GM21367 (cell line): ENCODE measurements around the gene AGBL1.

Experiments
- ATAC-seq: cut with Tn5 transposase; IDR thresholded peaks from one replicate; pipeline ENCODE4 v1.9.1; 2021; ENCODE audit not compliant: unreplicated experiment

Gene AGBL1

GRCh38 chr15:86765281-86765680 is 685.6 kb downstream of the AGBL1 start:
- no peak for ATAC-seq

DNA sequence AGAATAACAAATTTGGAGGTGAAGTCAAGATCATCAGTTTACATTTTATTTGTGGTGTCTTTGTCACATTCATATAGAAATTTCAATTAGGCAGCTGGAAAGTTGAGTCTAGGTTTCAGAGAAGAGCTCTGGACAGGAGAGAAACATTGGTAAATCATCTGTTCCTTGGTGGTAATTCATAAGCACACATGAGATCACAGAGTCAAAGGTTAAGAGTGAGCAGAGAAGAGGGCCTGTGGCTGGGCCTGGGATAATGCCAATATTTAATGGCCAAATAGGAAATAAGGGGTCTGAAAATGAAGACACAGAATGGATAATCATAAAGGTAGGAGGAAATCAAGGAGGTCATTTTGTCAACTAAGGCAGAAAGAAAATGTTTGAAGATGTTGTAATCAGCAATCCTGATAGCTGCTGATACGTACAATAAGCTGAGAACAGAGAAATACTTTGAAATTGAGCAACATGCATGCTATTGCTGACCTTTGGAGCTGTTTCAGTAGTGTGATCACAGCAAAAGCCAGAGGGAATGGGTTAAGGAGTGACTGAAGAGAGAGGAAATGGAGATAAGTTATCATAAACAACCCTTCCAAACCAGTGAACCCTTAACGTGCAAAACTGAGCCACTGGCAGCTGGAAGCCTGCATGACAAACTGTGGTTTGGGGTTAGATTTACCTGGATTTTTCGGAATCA is 692.8 kb downstream of the AGBL1 start:
- no peak for ATAC-seq

DNA sequence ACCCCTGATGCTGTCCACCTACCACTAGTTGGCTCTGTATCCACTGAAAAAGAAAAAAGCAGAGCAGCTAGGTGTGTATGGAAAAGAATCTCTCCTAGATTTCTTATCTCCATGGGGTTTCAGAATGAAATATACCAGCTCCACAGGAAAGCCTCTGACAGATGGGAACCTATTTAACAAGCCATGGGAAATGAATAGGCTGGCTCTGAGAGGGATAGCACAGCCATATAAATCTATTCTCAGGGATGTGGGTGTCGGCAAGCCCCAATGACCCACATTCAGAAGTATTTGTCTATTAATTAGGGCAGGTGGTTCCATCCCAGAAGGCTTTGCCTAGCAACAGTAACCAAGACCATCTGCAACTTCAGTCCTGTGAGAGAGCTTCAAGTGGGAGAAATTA is 694.1 kb downstream of the AGBL1 start:
- ATAC-seq, result no peak

DNA sequence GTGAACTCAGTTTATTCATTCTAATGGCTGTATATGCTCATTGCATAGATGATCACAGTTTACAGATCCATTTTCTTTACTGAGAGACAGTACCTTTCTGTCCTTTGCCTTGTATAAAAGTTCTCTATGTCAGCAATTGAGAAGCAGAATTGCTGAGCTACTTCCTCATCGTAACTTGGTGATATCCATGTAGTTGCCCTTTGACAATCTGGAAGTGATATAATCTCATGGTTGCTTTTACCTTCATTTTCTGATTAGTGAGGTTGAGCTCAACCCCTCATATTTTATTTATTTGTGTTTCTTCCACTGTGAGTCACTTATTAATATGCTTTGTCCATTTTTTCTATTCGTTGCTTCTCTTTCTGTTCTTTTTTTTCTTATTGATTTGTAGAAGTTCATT is 696.5 kb downstream of the AGBL1 start:
- ATAC-seq, result no peak

GRCh38 chr15:86796521-86796920 is 716.9 kb downstream of the AGBL1 start:
- ATAC-seq, result no peak

DNA sequence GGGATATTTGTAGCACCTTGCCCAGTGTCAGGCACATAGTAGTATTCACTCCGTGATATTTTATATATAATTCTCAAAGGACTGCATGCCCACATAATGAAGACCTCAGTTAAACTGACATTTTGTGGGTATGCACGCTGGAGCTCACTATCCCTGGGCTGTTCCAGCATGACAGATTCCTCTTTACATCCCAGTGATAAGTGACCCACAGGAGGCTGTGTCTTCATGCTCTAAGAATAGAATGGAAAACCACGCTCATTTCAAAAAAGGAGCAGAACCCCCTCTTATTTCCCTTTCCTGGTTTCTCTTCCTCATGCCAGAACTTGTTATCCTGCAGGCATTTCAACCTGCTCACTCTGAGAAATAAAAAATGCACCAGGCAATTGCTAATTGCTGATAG is 717.5 kb downstream of the AGBL1 start:
- no peak for ATAC-seq

DNA sequence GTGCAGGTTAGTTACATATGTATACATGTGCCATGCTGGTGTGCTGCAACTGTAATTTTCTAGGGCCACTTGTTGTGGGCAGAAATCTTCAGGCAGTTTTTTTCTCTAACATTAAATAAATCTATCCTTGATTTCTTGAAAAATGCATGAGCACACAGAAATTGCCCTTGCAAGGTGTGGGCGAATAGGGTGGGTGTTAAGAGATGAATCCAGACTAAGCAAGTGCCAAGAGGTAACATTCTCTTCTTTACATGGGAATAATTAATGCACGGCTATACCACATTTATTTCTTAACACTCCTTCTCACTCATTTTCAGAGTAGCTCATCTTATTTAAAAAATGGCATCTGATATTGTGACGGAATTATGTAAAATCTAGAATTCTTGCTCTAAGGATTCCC is 719.6 kb downstream of the AGBL1 start:
- ATAC-seq, result no peak

DNA sequence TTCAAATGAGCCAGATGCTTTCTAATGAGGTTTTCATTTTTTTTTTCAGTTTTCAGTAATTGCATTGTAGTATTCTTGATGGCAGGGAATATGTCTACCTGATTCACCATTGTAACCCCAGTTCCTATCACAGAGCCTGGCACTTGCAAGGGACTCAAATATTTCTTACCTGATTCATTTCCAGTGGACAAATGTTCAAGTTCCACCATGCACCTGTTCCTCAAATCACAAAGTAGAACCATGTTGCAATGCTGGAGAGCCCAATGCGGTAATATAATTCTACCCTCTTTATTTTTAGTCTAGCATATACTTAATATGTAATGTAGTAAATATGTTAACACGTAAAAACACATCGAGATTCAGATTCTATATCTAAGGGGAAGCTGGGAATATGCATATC is 722.6 kb downstream of the AGBL1 start:
- no peak for ATAC-seq

- no peak for ATAC-seq
These were observed 724.7 kb downstream of the AGBL1 start for GRCh38 chr15:86804406-86804805.

DNA sequence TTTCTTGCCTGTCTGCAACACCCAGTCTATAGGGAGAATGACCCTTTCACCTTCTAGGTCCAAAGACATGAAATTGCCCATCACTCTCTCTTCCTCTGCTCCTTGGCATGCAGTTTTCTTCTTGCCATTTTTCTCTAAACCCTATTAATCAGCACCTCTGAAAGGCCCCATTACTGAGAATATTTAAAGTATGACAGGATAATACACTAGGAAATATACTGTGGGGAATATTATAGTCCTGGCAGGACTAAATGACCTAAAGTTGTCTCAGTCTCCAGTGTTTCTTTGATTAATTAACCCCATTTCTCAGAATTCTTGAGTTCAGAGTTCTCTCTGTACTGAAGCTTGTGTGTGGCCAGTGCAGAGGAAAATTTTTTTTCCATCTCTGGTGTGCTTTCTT is 730.7 kb downstream of the AGBL1 start:
- ATAC-seq, result no peak

DNA sequence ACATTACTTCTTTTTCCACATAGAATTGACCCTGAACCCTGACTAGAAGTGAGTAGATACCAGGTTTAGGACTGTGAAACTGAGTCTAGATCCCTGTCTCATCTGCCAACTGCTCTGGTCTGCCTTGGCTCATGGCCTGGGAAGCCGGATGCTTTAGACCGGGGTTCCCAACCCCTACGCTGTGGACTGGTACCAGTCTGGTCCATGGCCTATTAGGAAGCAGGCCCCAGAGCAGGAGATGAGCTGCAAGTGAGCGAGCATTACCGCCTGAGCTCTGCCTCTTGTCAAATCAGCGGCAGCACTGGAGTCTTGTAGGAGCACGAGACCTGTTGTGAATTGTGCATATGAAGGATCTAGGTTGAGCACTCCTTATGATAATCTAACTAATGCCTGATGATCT is 734.2 kb downstream of the AGBL1 start:
- no peak for ATAC-seq

DNA sequence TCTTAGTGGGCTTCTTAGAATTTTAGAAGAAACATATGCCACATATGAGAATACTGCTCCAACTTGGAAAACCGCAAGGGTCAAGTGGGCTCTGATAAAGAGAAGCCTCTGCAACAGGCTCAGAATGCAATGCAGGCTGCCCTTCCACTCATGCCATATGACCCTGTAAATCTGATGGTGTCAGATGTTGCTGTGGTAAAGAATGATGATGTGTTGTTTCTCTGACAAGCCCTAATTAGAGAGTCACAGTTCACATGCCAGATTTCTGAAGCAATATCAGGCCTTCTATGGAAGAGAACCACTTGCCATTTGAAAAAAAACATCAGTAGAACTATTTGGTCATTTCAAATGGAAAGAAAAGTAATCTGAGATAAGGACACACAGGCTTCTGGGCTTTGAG is 749.6 kb downstream of the AGBL1 start:
- ATAC-seq, result no peak

- no peak for ATAC-seq
These were observed 750.6 kb downstream of the AGBL1 start for GRCh38 chr15:86830304-86830703.

- ATAC-seq, result no peak
These were observed 753.9 kb downstream of the AGBL1 start for GRCh38 chr15:86833595-86833994.

DNA sequence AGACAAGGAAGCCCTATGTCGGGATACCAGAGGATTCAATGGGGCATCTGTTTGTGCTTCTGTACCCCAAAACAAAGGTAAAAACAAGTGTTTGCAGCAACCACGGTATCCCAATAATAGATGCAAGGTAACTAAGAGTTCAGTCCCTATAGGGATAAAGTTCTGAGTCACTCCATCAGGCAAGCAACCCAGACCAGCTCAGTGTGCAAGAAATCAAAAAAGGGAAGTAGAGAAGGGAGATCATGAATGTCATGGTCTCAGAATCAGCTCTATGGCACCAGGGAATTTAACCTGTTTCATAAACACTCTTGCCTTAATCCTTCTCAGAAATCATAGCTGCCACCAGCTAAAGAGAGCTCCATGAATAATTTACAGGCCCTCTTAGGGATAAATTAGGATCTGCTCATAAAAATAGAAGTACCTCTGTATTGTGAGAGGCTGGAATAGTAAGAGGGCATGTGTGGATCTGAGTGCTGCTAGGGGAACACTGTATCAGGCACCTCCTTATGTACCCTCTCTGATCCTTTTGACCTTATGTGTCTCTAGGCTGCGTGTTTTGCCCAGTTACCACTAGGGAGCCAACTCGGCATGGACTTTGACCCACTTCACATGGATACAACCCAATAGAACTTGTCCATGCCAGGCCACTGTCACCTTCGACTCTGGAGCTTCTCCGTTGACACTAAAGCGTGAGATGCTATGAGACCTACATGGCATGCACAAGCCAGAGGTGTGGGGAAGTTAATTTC is 754.6 kb downstream of the AGBL1 start:
- no peak for ATAC-seq

GRCh38 chr15:86837294-86838061 is 757.8 kb downstream of the AGBL1 start:
- no peak for ATAC-seq

DNA sequence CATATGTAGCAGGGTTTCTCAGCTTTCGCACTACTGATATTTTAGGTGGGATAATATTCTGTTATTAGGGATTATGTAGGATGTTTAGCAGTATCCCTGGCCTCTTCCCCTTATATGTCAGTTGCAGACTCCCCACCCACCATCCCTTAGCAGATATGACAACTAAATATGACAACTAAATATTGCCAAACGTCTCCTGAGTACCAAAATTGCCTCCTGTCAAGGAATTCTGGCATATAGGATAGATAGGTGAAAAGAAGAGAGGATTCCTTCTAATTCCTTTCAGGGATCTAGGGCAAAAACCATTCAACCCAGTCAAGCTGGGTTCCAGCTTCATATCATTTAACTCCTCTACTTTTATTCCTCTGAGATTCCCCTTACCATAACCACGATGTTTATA is 759.8 kb downstream of the AGBL1 start:
- ATAC-seq, result no peak

GRCh38 chr15:86840996-86841395 is 761.3 kb downstream of the AGBL1 start:
- ATAC-seq, result no peak

DNA sequence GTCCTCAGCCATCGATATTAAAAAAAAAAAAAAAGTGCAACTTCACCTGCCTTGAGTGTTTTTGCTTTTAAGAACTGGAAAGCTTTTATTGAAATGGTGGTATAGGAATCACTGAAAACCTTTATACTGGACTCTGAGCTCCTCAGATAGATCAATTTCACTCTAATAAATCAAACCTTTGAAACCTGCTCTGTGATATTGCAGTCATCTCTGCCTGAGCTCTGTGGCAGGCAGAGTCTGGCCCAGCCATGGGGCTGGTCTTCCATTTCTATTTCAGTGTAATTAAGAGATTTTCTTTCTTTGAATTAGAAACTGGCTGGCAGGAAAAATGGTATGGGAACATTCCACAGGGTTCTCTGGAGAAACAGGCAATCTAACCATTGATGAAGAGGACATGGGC is 762.5 kb downstream of the AGBL1 start:
- ATAC-seq, result no peak

DNA sequence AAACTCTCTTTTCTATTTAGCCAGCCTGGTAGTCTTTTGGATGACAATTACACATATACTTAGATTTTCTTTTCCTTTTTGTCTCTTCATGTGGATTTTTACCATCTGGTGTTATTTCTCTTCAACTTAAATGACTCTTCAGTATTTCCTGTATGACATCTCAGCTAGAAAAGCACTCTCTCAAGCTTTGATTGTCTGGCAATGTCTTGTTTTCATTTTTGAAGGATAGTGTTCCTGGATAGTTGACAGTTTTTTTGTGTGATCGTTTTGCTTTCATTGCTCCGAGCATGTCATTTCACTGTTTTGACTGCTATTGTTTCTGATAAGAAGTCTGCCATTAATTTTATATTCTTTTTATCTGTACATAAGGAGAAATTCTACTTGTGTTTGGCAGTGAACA is 766.4 kb downstream of the AGBL1 start:
- ATAC-seq, result no peak

DNA sequence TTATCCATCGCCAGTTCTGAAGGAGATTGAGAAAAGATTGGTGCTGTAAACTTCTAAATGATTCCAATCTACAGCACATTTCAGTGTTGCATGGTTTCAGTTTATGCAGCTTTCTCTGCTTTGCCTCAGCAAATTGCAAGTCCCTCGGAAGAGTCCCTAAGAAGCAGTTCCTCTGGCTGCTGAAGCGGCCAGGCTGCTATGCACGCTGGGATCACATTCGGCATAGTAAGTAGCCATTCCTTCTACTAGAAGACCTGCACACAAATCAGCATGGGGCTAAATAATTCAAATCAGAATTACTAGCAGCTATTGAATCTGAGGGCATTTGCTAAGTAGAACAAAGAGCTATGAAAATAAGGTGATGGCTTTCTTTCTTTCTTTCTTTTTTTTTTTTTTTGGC is 769.5 kb downstream of the AGBL1 start:
- no peak for ATAC-seq
